ENCODE results near the gene N4BP2L1.

DNA sequence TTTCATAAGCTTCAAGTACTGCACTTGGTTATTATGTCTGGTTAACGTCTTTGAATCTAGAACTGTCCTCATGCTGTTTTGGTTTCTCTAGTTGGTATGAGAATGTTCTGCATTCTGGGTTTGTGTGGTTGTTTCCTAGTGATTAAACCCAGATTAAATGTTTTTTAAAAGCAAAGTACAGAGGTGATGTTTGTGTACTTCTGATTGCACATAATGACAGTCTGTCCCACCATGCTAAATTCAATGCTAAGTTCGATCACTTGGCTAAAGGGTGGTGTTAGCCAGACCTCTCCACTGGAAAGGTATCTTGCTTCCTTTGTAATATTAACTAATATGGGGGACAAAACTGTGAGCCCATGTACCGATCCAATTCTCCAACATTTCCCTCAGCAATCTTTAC is 14.6 kb downstream of the N4BP2L1 start:
- TF ChIP-seq EZH2 (IDR thresholded peaks at IDR 0.05; ENCODE audit: insufficient read depth, poor library complexity, severe bottlenecking): no peak
- no peak for TF ChIP-seq EZH2phosphoT487 (IDR thresholded peaks at IDR 0.05; ENCODE audit: insufficient read depth, low read depth)

Data from GM23248 (cell line).